ENCODE results near the gene RFPL2. TPM values are rescaled to one million over a fixed set of nuclear protein-coding genes. Genes with fewer than 3 reads are reported as not detected.
A peak's percentile ranks its signal among the peaks of the same experiment; 100 is the strongest.
"Not testable (repeated sequence)": the region's sequence is repeated elsewhere in the genome, so short reads cannot be mapped to it uniquely, and the experiment has no call there.

Gene RFPL2
- total RNA-seq, 1 donor from 2014 or later, result 1.2 TPM

- no peak for FAIRE-seq
Observed at GRCh38 chr22:32175683-32176644, 28.9 kb downstream of the RFPL2 start.

DNA sequence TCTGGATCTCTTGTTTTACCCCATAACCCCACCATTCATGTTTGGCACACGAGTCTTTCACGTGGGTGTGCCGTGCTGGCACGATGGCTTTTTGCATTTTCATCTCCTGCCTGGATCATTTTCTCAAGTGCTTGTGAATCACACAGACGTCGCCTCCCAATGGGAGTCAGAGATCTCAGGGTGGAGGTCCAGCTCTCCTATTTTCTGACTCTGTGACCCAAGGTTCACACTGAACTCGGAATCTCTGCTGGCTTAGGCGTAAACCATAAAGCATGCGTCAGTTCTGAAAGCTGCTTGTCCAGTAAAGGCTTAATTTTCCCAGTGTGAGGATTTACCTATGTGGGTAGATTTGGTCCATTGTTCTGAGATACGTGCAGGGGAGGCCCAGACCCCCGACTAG lies 29.8 kb downstream of the RFPL2 start:
- DNase-seq (ENCODE audit: low spot score in 2 of 2), result no peak
- no peak for FAIRE-seq

More at GRCh38 chr22:32175683-32176644, 28.9 kb downstream of the RFPL2 start:
- DNase-seq (ENCODE audit: low spot score in 2 of 2), result peak in 1 of 2 donors; percentile 37

DNA sequence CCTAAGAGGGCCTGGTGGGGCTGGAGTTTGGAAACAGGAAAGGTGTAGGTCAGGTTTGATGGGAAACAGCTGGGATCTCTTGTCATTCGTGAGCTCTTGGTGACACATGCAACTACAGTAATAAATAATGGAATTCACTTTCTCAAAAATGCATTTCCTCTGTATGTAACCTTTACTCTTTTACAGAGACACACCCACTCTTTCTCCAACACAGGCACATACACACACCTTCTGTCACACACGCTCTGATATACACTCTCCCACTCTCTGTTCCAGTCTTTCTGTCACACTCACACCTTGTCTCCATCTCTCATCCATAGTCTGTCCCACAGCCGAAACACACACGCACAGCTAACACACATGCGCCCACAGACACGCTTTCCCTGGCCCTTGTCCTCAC lies 39.2 kb downstream of the RFPL2 start:
- no peak for DNase-seq (ENCODE audit: low spot score in 2 of 2)
- FAIRE-seq, result no peak

DNA sequence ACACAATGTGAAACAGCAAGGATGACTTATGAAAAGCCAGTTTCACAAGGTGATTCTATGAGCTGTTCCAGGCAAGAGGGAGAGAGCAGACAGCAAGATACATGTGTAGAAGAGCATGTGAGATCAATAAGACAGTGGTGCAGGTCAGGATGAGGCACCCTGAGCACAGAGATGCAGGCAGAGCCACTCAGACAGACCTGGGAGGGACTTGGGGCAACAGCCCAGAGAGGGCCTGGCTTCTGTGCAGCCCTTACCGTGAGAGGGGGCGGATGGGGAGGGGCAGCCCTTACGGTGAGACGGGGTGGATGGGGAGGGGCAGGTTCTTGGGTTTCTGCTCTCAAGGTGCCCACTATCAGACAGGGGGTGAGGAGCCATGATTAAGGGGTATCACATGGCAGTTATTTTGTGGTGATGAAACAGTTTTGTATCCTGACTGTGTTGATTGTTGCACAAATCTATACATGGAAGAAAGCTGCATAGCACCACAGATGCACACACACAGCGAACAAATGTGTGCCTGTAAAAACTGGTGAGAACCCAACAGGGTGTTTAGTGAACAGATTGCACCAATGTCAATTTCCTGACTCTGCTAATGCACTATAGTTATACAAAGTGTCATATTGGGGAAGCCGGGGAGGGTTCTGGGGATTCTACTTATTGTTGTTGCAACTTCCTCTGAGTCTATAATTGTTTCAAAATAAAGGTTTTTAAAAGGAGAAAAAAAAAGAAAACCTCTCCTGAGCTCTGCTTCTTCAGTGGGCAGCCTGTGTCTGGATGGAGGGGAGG lies 40.6 kb downstream of the RFPL2 start:
- DNase-seq (ENCODE audit: low spot score in 2 of 2) (no peak), FAIRE-seq (no peak)

DNA sequence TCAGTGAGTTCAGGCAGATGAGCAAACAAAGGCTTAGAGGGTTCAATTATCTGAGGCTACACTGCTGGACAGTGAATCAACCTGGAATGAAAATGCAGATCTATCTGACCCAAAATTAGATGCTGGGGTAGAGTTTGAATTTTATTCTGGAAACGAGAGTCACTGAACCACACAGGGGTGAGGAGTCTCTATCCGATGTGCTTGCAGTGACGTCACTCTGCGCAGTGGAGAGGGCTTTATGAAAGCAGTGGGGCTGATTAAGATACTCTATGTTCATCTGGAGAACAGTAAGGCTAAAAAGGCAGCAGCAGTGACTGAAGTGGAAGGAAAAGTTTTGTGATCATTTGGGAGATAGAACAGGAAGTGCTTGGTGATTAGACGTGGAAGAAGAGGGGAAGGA lies 44.5 kb downstream of the RFPL2 start:
- not testable (repeated sequence) for FAIRE-seq; DNase-seq (ENCODE audit: low spot score in 2 of 2)

- no peak for FAIRE-seq
- no peak for DNase-seq (ENCODE audit: low spot score in 2 of 2)
Observed at GRCh38 chr22:32158712-32159533, 46.0 kb downstream of the RFPL2 start, which contains the start of gene C22orf42. Gene C22orf42, minus strand, starts transcription at chr22:32159303. Its CDS starts 88 bp downstream, at chr22:32159215.

DNA sequence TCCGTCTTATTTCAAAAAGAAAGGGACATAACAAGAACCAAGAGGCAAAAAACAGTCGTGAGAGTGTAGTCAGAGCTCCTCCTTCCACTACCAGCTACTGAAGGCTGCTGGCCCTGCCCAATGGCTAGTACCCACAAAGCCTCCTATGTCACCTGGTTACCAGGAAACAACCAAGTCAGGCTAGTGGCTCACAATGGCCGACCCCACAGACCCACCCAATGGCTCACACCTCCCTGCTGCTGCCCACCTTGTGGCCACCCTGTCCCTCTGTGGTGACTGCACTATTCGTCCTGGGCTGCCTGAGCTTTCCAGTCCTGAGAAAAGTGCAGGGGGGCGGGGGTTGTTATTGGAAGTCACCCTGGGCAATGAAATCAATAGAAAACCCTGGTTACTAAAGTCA lies 47.2 kb downstream of the RFPL2 start:
- not testable (repeated sequence) for DNase-seq (ENCODE audit: low spot score in 2 of 2); FAIRE-seq

DNA sequence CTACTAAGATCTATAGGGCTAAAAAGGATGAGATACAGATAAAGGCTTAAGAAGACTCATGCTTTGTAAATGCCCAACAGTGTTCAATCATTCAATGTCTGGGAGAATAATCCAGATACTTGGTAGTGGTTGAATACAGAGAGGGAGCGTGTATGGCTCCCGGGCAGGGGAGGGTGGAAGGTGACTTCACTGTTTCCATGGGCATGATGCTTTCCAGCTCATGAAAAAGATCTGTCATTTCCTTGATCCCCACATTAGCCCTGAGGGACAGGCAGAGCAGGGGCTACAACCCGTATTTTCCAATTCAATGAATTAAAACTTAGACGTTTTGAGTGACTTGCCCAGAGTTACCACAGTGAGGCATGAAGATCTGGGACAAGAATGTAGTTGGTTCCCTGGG lies 50.1 kb downstream of the RFPL2 start:
- FAIRE-seq; DNase-seq (ENCODE audit: low spot score in 2 of 2): not testable (repeated sequence)

GRCh38 chr22:32151641-32152040 lies 53.2 kb downstream of the RFPL2 start:
- DNase-seq (ENCODE audit: low spot score in 2 of 2); FAIRE-seq: not testable (repeated sequence)

GRCh38 chr22:32150647-32151046 lies 54.2 kb downstream of the RFPL2 start:
- FAIRE-seq; DNase-seq (ENCODE audit: low spot score in 2 of 2): not testable (repeated sequence)

GRCh38 chr22:32148372-32148771 lies 56.5 kb downstream of the RFPL2 start:
- DNase-seq (ENCODE audit: low spot score in 2 of 2); FAIRE-seq: not testable (repeated sequence)

DNA sequence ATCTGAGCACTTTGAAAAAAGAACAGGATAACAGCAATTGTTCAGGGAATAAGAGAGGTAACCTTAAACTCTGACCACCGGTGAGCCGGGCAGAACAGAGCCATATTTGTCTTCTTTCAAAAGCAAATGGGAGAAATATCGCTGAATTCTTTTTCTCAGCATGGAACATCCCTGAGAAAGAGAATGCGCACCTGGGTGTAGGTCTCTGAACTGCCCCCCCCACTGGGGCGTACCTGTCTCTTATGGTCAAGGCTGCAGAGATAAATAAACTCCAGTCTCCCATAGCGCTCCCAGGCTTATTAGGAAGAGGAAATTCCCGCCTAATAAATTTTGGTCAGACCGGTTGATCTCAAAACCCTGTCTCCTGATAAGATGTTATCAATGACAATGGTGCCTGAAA lies 57.7 kb downstream of the RFPL2 start:
- DNase-seq (ENCODE audit: low spot score in 2 of 2); FAIRE-seq: not testable (repeated sequence)

GRCh38 chr22:32144496-32145274 lies 60.2 kb downstream of the RFPL2 start:
- DNase-seq (ENCODE audit: low spot score in 2 of 2), result no peak
- no peak for FAIRE-seq

DNA sequence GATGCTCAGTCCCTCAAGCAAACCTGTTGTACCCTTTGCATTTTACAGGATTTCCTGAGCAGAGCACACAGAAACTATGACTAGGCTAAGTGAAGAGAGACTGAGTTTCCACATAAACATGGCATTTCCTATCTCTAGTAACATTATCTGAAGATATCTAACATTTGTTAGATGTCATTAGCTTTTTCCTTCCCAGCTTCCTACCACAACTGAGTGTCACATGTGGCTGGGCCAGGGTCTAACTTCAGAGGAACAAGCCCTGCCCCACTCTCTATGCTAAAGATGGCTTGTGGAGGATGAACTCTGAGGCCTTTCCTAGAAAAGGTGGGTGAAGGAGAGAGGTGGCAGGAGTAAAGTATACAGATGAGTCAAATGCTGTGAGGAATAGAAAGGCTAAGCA lies 62.3 kb downstream of the RFPL2 start:
- no peak for FAIRE-seq

DNA sequence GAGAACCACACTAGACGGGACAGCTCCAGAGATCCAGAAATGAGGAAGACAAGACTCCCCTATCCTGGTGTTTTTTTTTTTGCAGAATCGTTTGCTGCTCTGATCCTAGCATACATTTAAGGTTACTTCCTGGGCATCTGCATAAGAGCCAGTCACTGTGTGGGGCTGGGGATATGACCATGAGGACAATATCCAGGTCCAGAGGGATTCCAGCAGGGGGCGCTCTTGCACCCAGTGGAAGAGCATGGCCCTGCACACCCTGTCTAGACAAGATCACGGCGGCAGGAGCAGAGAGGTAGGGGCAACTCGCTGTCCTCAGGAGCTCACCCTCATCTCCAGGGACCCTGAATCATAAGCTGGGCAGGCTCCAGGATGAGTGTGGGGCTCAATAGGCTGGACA lies 64.2 kb downstream of the RFPL2 start:
- DNase-seq (ENCODE audit: low spot score in 2 of 2); FAIRE-seq: not testable (repeated sequence)

More for the DNA sequence above, 62.3 kb downstream of the RFPL2 start:
- no peak for DNase-seq (ENCODE audit: low spot score in 2 of 2)

All from frontal cortex (tissue), 4 donors.